Ishikawa (cell line): ENCODE data around the gene MAGI2.

ENCODE experiments used
- EP300 ChIP-seq: IDR thresholded peaks from 2 replicates; pipeline ENCODE4 v1.6.1; 2012; ENCODE audit warnings: borderline replicate concordance
- MAX ChIP-seq: IDR thresholded peaks from 2 replicates; pipeline ENCODE4 v1.6.1; 2012
- TAF1 ChIP-seq: IDR thresholded peaks from 2 replicates; pipeline ENCODE4 v1.6.1; 2012; ENCODE audit warnings: low read depth, mild to moderate bottlenecking
- USF1 ChIP-seq: IDR thresholded peaks from 2 replicates; pipeline ENCODE4 v1.6.1; 2012
- YY1 ChIP-seq: IDR thresholded peaks from 2 replicates; pipeline ENCODE4 v1.6.1; 2012; ENCODE audit warnings: low read depth

DNA sequence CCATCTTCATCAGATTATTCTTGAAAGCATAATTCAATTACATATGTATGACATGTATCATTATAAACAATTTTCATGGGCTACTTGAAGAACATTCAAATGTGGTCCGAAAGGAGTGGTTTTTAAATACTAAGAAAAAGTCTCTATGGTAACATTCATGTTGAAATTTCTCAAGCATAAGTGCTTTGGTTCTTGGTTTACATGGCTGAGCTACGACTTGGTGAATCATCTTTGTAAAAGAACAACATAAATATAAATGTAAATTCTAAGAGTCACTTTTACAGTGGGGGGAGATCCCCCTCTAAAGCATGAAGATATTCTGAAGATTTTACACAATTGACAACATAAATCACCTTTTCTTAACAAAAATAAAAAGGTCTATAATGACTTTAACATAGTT lies 118.6 kb downstream of the MAGI2 start:
- TF ChIP-seq YY1: no peak
- TF ChIP-seq USF1: no peak
- no peak for TF ChIP-seq MAX
- TF ChIP-seq TAF1: no peak
- no peak for TF ChIP-seq EP300
